ENCODE results near the gene MAGI1.

- no peak for TF ChIP-seq CTCF (IDR thresholded peaks at IDR 0.05)
- TF ChIP-seq POLR2A (IDR thresholded peaks at IDR 0.05): no peak
- no peak for TF ChIP-seq EP300 (IDR thresholded peaks at IDR 0.05)
- no peak for TF ChIP-seq POLR2AphosphoS5 (IDR thresholded peaks at IDR 0.05)
These were observed 466.4 kb downstream of the MAGI1 start for GRCh38 chr3:65572175-65572777.
